HG03457 (cell line): ENCODE data around the gene SLC5A2.
"Not testable (repeated sequence)": the region's sequence is repeated elsewhere in the genome, so short reads cannot be mapped to it uniquely, and the experiment has no call there.

Experiments
- ATAC-seq: cut with Tn5 transposase; IDR thresholded peaks from one replicate; pipeline ENCODE4 v1.9.1; 2021; ENCODE audit warnings: moderate number of reproducible peaks; ENCODE audit not compliant: unreplicated experiment

Gene SLC5A2

GRCh38 chr16:31483081-31483480 is at the start of gene SLC5A2:
SLC5A2 (plus strand) TSS chr16:31483123; CDS start chr16:31483137, 14 bp downstream.
- ATAC-seq: no peak

DNA sequence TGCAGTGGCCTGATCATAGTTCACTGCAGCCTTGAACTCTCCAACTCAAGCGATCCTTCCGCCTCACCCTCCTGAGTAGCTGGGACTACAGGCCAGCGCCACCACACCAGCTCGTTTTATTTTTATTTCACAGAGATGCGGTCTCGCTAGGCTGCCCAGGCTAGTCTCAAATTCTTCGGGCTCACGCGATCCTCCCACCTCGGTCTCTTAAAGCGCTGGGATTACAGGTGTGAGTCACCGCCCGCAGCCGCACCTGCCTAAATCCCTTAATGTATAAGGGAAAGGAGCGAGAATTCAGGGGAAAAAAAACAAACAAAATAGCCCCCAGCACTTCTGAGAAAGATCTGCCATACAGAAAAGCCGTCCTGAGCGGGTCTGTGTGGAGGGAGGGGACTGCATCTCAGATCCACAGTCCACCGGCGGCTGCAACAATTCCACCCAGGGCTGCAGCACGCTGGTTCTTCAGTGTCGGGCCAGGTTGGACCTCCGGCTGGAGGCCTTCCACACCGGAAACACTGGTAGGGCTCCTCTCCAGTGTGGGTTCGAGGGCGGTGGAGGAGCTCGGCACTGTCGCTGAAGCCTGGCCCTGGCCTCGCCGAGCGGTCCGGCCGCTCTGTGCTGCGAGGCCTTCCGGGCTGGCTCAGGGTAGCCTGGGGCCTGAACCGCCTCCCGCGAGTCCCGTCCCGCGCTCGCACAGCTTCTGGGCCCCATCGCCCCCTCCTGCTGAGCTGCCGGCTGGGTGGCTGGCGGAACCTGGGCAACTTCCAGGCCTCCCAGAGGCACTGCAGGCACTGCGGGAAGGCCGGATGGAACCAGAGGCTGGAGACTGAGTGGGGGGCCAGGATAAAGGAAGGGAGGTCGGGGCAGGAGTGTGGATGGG is 47.3 kb upstream of the SLC5A2 start:
- ATAC-seq: no peak

DNA sequence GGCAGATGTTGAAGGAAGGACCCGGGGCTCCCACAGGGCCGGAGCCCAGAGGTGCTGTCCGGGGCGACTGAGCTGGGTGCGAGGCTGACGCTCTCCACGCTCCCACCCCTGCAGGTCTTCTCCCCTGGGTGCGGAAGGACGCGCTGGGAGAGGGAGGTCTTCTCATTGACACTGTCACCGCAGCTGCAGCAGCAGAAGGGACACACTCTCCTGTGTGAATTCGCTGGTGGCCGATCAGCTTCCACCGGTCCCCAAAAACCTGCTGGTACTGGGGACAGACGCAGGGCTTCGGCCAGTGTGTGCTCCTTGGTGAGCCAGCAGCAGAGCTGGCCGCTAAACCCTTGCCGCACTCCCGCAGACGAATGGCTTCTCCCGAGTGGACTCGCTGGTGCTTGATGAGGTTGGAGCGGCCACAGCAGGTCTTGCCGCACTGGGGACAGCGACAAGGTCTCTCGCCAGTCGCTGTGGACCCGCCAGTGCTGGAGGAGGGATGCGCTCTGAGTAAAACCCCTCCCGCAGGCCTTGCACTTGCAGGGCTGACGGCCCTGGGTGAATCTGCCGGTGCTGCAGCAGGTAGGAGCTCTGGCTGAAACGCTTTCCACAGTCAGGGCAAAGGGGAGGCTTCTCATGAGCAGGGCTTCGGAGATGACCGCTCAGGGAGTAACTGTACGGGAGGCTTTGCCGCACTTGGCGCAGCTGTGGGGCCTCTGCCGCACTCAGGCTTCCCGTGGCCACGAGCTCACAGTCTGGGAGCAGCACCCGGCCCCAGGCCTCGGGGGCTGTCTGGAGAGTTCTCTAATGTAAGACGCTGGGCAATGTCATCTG is 46.5 kb upstream of the SLC5A2 start:
- no peak for ATAC-seq

- no peak for ATAC-seq
These were observed 44.5 kb upstream of the SLC5A2 start for GRCh38 chr16:31438414-31438813.

DNA sequence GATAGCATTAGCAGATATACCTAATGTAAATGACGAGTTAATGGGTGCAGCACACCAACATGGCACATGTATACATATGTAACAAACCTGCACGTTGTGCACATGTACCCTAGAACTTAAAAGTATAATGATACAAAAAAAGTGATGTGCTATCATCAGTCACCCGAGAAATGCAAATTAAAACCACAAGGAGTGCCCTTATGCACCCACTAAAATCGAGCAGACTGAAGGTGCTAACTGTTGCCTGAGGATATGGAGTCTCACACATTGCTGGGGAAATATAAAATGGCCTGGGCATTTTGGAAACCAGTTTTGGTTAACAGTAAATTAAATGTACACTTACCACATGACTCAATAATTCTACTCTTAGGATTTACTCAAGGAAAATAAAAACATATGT is 43.9 kb upstream of the SLC5A2 start:
- not testable (repeated sequence) for ATAC-seq

- ATAC-seq: no peak
These were observed 43.4 kb upstream of the SLC5A2 start for GRCh38 chr16:31439519-31439918.

DNA sequence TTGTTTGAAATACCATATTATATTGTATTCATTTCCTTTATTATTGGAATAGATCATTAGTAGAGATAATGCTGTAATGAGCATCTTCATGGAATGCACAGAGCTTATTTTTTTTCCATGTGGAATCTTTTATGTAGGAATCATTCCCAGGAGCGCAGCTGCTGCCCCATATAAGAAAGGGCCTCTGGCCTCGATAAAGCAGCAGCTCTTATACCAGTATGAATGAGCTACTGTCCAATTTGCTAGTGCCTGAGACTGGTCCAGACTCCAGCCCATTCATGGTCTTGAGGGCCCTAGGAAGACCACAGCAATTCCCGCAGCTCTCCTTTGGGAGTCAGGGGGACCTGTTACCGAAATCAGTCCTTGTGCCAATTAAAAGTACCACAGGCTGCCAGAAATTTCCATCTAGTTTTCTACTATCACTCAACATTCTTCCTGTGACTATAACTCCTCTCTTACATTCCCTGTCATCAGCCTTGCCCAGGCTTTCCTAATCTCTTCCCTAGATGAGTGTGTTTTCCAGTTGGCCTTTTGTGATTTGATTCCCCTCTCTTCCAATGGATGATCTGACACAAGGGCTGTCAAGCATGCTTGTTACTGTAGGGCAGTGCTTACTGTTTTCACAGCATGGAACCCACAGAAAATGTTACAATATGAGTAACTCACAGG is 42.3 kb upstream of the SLC5A2 start:
- ATAC-seq: no peak

DNA sequence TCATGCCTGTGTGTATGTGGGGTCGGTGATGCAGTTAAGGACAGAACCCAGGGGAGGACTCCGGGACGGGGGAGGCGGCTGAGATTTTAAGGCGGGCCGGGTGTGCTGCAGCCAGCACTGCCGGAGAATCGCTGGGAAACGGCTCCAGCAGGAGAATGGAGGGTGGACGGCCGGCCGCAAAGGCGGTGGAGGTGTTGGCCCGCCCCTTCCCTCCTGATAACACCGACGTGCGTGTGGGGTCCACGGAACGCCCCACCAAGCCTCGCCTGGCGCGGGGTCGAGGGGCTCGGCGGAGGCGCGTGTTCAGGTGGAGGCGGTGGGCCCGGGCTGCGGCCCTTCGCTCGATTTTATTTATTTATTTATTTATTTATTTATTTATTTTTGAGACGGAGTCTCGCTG is 41.0 kb upstream of the SLC5A2 start:
- ATAC-seq: no peak

DNA sequence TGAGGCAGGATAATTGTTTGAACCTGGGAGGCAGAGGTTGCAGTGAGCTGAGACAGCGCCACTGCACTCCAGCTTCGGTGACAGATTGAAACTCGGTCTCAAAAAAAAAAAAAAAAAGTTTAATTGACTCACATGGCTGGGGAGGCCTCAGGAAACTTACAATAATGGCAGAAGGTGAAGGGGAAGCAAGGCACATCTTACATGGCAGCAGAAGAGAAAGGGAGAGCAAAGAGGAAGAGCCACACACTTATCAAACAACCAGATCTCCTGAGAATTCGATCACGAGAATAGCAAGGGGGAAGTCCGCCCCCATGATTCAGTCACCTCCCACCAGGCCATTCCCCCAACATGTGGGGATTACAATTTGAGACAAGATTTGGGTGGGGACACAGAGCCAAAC is 37.0 kb upstream of the SLC5A2 start:
- not testable (repeated sequence) for ATAC-seq

DNA sequence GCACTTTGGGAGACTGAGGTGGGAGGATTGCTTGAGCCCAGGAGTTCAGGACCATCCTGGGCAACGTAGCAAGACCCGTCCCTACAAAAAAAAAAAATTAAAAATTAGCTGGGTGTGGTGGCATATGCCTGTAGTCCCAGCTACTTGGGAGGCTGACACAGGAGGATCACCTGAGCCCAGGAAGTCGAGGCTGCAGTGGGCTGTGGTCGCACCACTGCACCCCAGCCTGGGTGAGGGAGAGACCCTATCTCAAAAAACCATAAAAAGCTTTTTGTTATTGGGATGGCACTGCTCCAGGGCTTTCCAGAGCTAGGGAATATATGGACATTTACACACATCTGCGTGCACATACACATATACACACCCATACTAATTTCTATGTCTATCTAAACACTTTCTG is 31.7 kb upstream of the SLC5A2 start:
- ATAC-seq: no peak

GRCh38 chr16:31451681-31452351 is 31.1 kb upstream of the SLC5A2 start:
- no peak for ATAC-seq

DNA sequence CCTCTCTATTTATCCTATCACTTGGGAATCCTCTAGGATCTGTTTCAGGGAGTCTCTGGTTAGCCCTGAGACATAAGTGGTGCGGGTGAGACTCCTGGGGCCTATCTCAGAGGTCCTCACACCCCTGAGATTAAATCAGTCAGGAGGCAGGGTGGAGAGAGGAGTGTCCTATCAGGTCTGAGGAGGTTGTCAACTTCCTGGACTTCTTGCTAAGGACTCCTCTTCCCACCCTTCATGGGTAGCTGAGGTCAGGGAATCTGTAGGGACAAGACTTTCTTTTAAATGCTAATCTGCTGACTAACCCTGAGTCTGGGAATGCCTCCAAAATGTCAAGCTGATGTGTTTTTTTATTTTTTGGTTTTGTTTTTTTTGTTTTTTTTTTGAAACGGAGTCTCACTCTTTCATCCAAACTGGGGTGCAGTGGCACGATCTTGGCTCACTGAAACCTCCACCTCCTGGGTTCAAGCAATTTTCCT is 30.3 kb upstream of the SLC5A2 start:
- ATAC-seq: no peak

- no peak for ATAC-seq
These were observed 29.4 kb upstream of the SLC5A2 start for GRCh38 chr16:31453255-31454204.

- ATAC-seq: no peak
These were observed 27.2 kb upstream of the SLC5A2 start for GRCh38 chr16:31455601-31456314.

DNA sequence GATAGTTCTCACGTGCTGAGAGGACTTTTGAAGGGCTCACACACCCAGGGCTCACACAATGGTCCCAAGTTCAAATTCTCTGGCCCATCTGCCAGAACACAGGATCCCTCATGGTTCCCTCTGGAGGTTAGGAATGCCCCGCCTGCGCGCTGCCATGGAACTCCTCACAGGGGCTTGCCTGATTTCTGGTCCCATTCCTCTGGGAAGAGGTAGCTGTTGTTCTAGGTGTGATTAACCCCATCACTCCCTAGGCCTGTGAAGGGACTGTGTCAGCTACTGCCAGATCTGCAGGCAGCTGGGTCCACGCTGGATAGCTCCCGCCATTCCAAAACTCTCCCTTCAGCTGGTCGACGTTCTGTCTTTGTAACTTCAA is 25.9 kb upstream of the SLC5A2 start:
- no peak for ATAC-seq

- peak; percentile 5 for ATAC-seq
These were observed 24.7 kb upstream of the SLC5A2 start for GRCh38 chr16:31458073-31458843.

GRCh38 chr16:31458844-31459686 is 23.9 kb upstream of the SLC5A2 start, which contains the start of gene ARMC5:
ARMC5 (plus strand) TSS chr16:31459501; CDS start chr16:31459525, 24 bp downstream.
- ATAC-seq: peak; percentile 60
